HG02798 (cell line): ENCODE results near the gene SLIT1.

Experiments
- ATAC-seq: cut with Tn5 transposase; IDR thresholded peaks from one replicate; pipeline ENCODE4 v1.9.1; 2021; ENCODE audit warnings: mild to moderate bottlenecking; ENCODE audit not compliant: unreplicated experiment, poor library complexity

SLIT1 gene

GRCh38 chr10:97016728-97017473, 168.9 kb downstream of the SLIT1 start:
- peak; percentile 74 for ATAC-seq

- ATAC-seq, result no peak
Measured at GRCh38 chr10:97015240-97015639, 170.5 kb downstream of the SLIT1 start.

- ATAC-seq, result no peak
Measured at GRCh38 chr10:97013983-97014382, 171.8 kb downstream of the SLIT1 start.

GRCh38 chr10:97013568-97013967, 172.2 kb downstream of the SLIT1 start:
- no peak for ATAC-seq

- ATAC-seq, result no peak
Measured at GRCh38 chr10:97012470-97012869, 173.3 kb downstream of the SLIT1 start.

- ATAC-seq, result no peak
Measured at GRCh38 chr10:97011397-97011796, 174.4 kb downstream of the SLIT1 start.

GRCh38 chr10:97010695-97011206, 175.0 kb downstream of the SLIT1 start:
- no peak for ATAC-seq

GRCh38 chr10:97007417-97007816, 178.3 kb downstream of the SLIT1 start:
- ATAC-seq, result no peak

- ATAC-seq, result no peak
Measured at GRCh38 chr10:97006364-97006763, 179.4 kb downstream of the SLIT1 start.

- ATAC-seq, result no peak
Measured at GRCh38 chr10:97005349-97005748, 180.4 kb downstream of the SLIT1 start.

GRCh38 chr10:97004591-97004990, 181.2 kb downstream of the SLIT1 start:
- ATAC-seq, result no peak

- ATAC-seq, result no peak
Measured at GRCh38 chr10:97003804-97004201, 182.0 kb downstream of the SLIT1 start.

- no peak for ATAC-seq
Measured at GRCh38 chr10:97003151-97003803, 182.5 kb downstream of the SLIT1 start.

GRCh38 chr10:97002670-97003069, 183.1 kb downstream of the SLIT1 start:
- ATAC-seq, result no peak

- ATAC-seq, result no peak
Measured at GRCh38 chr10:97001183-97001991, 184.4 kb downstream of the SLIT1 start.

- no peak for ATAC-seq
Measured at GRCh38 chr10:97000487-97001182, 185.1 kb downstream of the SLIT1 start.

- no peak for ATAC-seq
Measured at GRCh38 chr10:96999987-97000386, 185.8 kb downstream of the SLIT1 start.

GRCh38 chr10:96999337-96999736, 186.4 kb downstream of the SLIT1 start:
- ATAC-seq, result no peak

- ATAC-seq, result no peak
Measured at GRCh38 chr10:96998329-96998888, 187.3 kb downstream of the SLIT1 start.
